Measurements from ENCODE around the gene PTPRM. TPM values are rescaled to one million over a fixed set of nuclear protein-coding genes. Genes with fewer than 3 reads are reported as not detected.

PTPRM gene
- total RNA-seq, 1 donor from 2014 or later: 63.2 TPM

- no peak overlapping the region for H3K4me3 ChIP-seq (ENCODE audit: low read depth, low read length)
- no peak for DNase-seq (ENCODE audit: low read depth)
- TF ChIP-seq CTCF (conservative IDR thresholded peaks at IDR 0.05; ENCODE audit: low read depth, low read length): no peak
Observed at GRCh38 chr18:7870855-7871254, 303.7 kb downstream of the PTPRM start.

- no peak for TF ChIP-seq CTCF (conservative IDR thresholded peaks at IDR 0.05; ENCODE audit: low read depth, low read length)
- no peak overlapping the region for H3K4me3 ChIP-seq (ENCODE audit: low read depth, low read length)
- no peak for DNase-seq (ENCODE audit: low read depth)
Observed at GRCh38 chr18:7871560-7872456, 304.7 kb downstream of the PTPRM start.

- no peak overlapping the region for H3K4me3 ChIP-seq (ENCODE audit: low read depth, low read length)
- DNase-seq (ENCODE audit: low read depth): no peak
- peak; percentile 30 for TF ChIP-seq CTCF (conservative IDR thresholded peaks at IDR 0.05; ENCODE audit: low read depth, low read length)
Observed at GRCh38 chr18:7872569-7872968, 305.5 kb downstream of the PTPRM start.

GRCh38 chr18:7873316-7873715, 306.2 kb downstream of the PTPRM start:
- TF ChIP-seq CTCF (conservative IDR thresholded peaks at IDR 0.05; ENCODE audit: low read depth, low read length): no peak
- no peak overlapping the region for H3K4me3 ChIP-seq (ENCODE audit: low read depth, low read length)
- no peak for DNase-seq (ENCODE audit: low read depth)

GRCh38 chr18:7876354-7877104, 309.4 kb downstream of the PTPRM start:
- DNase-seq (ENCODE audit: low read depth): no peak
- TF ChIP-seq CTCF (conservative IDR thresholded peaks at IDR 0.05; ENCODE audit: low read depth, low read length): no peak
- H3K4me3 ChIP-seq (ENCODE audit: low read depth, low read length): no peak overlapping the region

GRCh38 chr18:7877609-7878008, 310.5 kb downstream of the PTPRM start:
- DNase-seq (ENCODE audit: low read depth): no peak
- H3K4me3 ChIP-seq (ENCODE audit: low read depth, low read length): no peak overlapping the region
- TF ChIP-seq CTCF (conservative IDR thresholded peaks at IDR 0.05; ENCODE audit: low read depth, low read length): peak; percentile 32
